HG03565 (cell line): Measurements from ENCODE around the gene TXNDC5.
"Not testable (repeated sequence)": the region's sequence is repeated elsewhere in the genome, so short reads cannot be mapped to it uniquely, and the experiment has no call there.

Experiments used
- ATAC-seq: cut with Tn5 transposase; IDR thresholded peaks from one replicate; pipeline ENCODE4 v1.9.1; 2021; ENCODE audit warnings: mild to moderate bottlenecking, moderate library complexity; ENCODE audit not compliant: unreplicated experiment

Gene TXNDC5

DNA sequence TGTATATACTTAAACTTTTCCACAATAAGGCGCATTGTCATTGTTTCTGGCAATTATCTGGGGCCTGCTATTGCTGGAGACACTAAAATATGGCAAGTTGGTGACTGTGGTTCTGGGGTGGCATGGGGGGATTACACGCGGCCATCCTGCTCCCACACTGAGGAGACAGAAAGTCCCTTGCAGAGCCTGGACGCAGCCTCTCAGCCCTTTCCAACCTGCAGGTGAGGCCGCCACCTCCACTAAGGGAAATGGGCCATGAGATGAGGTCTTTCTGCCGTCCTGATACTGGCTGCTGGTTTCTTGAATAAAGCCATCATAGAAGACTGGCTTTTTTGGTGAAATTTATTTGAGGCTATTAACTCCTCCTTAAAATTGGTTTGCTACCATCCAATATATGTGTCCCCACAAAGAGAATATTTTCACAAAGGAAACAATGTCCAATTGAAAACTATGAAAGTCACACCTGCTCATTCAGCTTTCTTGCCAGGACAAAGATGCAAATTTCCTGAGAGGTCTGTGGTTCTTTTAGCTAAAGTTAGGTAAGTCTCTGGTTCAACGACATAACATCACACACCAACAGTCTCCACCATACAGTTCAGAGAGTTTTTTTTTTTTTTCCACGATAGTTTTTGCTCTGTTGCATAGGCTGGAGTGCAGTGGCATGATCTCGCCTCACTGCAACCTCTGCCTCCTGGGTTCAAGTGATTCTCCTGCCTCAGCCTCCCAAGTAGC lies 13.0 kb downstream of the TXNDC5 start:
- ATAC-seq = peak; percentile 77

DNA sequence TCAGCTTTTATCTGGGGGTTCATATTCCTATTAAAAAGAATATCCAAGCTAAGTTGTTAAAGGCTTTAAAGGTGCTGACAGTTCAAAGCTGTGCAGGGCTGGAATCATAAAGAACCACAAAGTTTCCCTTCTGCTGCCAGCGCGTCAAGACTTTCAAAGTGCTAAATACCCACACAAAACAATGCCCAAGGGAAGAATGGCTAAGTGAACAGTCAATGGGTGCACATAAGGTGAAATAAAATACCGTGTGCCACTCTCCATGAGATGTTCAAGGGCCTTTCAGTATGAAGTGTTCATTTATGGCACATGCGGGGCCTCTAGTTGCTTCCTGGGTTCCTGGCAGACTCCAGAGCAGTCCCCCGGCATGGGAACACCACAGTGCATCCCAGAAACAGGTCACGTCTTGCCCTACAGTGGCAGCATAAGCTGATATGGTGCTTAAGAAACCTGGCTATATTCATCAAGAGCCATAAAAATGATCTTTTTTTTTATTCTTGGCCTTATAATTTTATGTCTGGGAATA lies 14.1 kb downstream of the TXNDC5 start:
- no peak for ATAC-seq

DNA sequence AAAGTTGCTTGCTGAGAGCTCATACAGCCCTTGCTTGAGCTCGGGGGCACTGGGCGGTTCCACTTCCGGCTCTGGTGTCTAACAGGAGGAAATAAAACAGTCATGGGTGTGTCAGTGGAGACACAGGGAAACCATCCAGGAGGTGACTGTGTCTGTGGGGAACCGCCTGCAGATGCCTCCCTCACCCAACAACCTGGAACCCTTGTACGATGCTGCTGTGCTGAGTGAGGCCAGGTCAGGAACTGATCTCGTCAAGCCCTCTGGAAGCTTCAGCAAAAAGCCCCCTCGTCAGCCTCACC lies 15.5 kb downstream of the TXNDC5 start:
- no peak for ATAC-seq

DNA sequence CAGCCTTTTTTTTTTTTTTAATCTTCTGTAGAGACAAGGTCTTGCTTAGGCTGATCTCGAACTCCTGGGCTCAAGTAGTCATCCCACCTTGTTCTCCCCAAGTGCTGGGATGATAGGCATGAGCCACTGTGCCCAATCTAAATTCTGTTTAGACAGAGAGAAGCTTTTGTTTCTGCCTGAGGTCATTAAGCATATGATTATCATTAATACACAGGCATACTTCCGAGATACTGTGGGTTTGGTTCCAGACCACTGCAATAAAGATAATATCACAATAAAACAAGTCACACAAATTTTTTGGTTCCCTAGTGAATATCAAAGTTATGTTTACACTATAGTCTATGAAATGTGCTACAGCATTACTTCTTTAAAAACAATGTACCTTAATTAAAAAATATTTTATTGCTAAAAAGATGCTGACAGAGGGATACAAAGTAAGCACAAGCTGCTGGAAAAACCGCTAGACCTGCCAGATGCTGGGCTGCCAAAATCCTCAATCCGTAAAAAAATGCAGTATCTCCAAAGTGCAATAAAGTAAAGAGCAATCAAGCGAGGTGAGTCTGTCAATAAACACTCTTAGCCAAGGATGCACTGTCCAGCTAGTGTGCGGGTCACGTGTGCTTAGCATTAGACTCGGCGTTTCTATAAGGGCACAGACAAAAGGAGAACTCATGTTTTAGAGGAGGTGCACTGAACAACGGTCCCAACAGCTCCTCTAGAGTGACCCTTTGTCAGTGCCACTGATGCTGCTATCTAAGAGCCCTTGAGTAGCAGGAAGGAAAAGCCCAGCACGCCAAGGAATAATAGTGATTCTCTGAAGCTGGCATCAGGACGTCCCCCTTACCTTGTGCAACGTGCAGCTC lies 16.1 kb downstream of the TXNDC5 start:
- ATAC-seq = no peak

DNA sequence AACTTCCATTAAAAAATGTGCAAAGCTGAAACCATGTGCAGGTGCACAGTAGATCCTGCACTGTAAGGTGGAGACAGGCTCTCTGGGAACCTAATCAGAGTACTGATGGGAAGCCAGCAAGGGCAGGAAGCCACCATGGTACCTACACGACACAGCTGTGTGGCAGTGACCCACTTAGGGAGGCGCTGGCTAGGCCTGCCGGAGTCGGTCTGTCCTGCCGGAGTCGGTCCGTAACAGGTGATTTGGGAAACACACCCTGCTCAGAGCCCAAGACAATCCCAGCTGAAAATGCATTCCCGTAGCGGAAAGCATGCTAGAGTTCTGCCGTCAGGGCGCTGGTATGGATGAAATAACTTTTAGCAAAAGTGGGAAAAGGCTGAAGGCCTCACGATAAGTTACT lies 17.2 kb downstream of the TXNDC5 start:
- ATAC-seq = no peak

DNA sequence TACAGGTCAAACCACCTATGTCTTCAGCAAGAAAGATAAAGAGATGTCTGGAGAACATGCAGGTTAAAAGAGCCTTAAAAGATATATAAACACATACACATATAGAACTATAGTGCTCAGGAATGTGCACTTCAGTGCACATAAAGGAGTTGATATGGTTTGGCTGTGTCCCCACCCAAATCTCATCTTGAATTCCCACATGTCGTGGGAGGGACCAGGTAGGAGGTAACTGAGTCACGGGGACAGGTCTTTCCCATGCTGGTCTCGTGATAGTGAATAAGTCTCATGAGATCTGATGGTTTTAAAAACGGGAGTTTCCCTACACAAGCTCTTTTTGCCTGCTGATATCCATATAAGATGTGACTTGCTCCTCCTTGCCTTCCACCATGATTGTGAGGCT lies 18.2 kb downstream of the TXNDC5 start:
- not testable (repeated sequence) for ATAC-seq

DNA sequence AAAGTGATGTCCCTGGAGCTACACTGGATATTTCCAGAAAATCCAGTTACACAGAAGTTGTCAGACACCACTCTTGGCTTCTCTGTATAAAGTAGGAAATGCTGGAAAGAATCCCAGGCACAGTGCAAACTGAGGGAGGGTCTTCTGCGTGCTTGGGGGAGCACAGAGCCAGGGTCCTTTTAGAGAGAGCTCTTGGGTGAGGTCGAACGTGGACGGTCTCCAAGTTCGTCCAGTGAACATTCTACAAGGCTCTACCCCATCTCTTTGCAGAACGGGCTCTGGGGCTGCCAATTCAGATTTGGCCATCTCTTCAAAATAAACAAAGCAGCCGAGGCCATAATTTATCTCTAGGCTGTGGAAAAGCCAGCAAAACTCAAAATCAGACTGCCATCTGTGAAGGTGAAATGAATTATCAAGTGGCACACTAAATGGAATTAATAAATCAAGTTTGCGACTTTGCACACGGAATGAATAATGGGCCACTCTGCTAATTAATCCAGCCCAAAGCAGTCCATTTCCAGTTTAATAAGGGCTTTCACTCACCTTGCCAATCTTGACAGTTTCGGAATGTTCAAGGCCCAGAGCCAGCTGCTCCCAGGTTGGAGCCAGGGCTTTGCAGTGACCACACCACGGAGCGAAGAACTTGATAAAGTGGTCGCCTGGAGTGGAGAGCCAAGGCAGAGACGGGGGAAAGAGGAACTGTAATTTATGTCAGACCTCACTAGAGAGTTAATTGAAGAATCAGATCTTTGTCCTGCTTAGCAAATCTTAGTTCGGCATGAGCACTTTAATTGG lies 19.3 kb downstream of the TXNDC5 start:
- ATAC-seq = no peak

DNA sequence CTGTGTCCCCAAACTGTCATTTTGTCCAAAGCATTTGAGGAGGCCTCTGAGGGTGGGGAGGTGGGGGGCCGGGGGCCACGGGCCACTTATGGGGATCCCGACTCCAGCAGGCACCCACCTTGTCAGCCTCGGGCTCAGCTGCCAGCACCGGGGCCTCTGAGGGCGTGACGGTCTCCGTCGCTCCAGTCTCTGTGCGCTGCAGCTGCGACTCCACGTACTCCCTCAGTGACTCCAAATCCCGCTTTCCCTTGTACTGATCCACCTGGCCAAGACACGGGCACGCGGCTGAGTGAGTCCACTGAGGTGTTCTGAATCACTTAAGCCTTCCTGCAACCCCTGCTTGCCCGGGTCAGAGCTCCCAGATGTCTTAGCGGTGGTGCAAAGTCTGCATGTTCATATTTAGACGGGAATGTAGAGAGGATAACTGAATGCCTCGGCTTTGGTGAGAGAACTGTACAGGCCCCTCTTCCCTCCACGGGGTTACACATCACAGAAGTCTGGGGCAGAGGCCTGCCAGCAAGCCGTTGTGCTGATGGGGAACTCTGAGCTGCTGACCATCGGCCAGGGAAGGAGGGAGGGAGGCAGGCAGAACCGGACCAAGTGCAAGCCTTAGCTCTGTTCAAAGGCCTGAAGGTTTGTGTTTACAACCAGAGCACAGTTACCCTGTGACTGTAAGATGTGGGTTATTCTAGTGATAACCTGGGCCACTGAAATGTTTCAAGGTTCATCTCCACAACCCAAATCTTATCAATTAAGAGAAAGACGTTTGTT lies 21.8 kb downstream of the TXNDC5 start:
- ATAC-seq = no peak

DNA sequence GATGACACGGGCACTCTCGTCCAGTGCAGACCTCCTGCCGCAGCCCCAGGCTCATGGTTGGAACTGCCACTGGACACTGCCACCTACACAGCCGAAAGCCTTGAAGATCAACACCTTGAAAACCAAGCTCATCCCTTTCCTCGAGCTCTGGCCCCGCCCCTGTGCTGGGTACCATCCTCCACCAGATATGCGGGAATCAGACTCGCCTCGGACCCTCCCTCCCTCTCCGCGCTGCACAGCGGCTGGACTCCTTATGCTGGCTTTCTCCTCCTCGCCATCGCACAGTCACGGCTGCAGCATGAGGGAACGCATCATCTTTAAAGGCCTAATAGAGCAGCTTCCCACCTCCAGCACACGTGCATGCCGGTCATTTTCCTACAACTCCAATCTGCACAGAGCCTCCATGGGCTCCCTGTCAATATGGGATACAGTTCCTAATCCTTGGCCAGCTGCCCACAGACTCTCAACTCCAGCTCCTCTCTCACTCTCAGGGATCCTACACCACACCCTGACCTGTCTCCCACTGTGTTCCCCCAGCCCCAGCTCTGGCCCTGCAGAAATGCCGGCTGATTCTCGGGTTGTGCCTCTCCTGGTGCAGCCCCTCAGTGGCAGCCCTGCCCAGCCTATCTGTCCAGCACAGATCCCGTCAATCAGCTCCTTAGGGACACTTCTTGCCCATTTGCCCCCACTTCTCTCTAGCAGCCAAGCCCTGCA lies 23.2 kb downstream of the TXNDC5 start:
- no peak for ATAC-seq

DNA sequence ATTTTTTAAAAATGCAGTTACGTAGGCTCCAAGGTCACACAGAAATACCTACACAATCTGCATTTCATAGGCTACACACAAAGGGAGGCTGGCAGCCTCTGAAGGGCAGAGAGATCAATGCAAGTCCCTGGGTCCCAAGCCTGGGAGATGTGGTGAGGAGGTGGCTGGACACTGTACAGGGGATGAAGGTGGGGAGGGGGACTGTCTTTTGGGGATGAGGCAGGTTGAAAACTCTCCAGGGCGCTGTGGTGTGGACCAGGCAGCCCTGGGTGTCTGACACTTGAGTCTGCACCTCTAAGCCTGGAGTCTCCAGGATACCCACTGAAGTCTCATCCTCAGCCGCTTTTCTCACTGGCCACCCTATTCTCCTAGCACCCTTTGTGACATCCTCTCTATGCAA lies 24.5 kb downstream of the TXNDC5 start:
- ATAC-seq = no peak

DNA sequence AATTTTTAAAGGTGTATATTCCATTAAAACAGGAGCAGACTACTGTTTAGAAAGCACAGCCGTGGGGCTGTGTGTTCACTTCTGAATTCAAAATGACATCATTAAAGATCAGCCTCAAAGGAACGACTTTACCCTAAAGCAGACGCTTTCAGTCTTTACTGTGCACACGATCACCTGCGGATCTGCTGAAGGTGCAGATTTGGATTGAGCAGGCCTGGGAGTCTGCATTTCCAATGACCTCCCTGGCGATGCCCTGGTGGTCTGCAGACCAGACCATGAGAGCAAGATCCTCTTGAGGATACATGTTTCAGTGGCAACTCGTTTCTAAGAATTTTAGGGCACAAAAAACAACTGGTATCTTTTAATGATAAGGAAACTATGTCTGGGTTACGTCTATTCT lies 27.2 kb downstream of the TXNDC5 start:
- no peak for ATAC-seq

DNA sequence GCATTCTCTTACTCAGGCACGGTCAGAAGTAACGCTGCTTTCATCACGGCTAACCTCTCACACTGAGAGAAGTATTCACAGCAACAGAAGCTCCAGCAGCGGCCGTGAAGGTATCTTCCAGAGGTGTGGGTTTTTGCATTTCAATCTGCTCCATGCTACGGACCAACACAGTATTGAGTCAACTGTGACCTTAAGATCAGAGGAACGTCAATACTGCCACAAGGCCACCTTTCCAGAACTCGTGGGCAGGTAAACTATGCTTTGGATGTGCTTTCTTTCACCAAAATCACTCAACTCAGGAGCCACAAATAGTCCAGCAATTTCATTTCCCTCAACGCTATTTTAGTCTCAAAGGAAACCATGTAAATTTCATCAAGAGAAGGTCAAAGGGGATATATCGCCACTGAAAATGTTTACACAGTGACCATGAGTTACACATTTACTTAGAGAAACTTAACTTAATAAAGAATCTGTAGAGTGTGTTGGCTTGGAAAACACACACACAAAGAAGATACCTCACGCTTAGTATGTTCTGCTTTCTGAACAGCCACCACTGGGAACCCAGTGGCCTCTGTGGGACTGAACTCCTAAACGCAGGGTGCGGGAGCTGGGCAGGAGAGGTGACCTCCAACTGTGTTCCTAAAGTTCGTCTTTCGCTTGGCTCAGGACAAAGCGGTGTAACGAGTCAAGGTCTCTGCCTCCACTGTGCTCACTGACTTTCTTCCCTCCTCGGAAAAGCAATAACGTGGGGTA lies 27.9 kb downstream of the TXNDC5 start:
- no peak for ATAC-seq

DNA sequence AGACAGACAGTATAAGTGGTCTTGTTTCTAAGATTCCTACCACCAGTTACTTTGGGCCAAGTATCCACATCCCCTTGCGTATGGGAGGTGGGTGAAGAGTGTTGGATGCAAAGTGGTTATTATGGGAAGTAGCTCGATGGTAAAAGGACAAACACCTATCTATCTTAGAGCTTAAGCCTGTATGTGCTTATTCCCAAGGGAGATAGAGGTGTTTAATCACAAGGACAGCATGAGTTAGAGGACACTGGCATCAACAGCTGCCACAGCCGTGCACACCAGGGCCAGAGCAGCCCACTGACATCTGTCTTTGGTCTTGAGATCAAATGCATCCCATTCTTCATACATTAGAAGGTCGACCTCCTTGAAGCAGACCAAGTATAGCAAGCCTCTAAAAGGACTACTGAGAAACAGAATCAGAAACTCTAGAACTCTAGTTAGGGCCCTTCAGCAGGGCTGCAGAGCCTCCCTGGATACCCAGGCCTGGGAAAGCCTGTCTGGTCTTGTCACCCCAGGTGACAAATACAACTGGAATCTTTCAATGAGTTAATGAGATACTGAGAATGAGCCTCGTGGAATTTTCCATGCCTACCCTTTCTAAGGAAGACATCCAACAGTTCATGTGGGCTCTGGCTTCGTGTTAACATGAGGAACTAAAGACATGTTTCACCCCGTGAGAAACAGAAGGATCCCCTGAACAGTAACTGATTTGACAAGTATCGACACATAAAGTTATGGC lies 28.7 kb downstream of the TXNDC5 start:
- no peak for ATAC-seq

DNA sequence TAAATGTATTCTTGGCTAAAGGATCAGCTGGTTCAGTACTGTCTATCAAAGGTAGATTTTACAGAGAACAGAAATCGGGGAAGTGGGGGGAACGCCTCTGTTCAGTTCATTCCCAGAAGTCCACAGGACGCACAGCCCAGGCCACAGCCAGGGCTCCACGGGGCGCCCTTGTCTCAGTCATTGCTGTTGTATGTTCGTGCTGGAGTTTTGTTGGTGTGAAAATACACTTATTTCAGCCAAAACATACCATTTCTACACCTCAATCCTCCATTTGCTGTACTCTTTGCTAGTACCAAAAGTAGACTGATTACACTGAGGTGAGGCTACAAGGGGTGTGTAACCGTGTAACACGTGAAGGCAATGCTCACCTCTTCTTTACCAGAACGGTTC lies 29.9 kb downstream of the TXNDC5 start:
- ATAC-seq = no peak

DNA sequence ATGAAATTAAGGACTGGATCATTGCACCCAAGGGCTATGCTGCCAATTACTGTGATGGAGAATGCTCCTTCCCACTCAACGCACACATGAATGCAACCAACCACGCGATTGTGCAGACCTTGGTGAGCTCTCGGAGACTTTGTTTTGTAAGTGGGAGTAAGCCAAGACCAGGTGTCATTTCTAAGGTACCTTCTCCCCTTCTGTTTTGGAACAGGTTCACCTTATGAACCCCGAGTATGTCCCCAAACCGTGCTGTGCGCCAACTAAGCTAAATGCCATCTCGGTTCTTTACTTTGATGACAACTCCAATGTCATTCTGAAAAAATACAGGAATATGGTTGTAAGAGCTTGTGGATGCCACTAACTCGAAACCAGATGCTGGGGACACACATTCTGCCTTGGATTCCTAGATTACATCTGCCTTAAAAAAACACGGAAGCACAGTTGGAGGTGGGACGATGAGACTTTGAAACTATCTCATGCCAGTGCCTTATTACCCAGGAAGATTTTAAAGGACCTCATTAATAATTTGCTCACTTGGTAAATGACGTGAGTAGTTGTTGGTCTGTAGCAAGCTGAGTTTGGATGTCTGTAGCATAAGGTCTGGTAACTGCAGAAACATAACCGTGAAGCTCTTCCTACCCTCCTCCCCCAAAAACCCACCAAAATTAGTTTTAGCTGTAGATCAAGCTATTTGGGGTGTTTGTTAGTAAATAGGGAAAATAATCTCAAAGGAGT lies 30.4 kb downstream of the TXNDC5 start:
- ATAC-seq = no peak

DNA sequence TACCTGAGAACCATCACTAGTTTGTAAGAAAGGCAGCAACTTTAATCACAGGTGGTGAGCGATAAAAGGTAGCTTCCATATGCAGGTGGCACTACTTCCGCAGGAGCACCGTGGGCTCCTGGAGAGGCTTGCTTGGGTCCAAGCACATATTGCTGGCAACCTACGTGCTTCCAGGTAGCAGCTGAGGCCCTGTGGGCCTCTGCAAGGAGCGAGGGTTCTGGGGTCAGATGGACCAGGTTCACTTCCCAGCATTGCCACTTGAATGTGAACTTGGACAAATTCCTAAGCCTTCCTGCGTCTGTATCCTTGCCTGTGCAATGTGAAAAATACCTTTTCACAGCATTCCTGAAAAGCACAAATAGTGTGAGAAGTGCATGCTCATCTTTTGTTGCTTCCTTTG lies 31.0 kb downstream of the TXNDC5 start:
- no peak for ATAC-seq

DNA sequence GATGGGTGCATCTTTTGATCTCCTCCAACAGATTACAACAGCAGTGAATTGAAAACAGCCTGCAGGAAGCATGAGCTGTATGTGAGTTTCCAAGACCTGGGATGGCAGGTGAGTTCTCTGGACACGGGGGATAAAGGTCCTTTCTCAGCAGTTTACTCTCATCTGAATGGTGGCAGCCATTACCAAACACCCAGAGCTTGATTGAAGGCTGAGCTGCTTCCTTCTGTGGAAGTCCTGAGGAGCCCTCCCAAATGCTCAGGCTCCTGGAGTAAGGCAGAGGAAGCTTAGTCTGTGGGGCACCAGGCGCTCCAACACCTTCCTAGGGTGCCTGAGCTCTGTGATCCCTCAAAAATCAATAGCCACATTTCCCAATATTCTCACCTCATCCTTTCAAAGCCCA lies 31.5 kb downstream of the TXNDC5 start:
- ATAC-seq = no peak

DNA sequence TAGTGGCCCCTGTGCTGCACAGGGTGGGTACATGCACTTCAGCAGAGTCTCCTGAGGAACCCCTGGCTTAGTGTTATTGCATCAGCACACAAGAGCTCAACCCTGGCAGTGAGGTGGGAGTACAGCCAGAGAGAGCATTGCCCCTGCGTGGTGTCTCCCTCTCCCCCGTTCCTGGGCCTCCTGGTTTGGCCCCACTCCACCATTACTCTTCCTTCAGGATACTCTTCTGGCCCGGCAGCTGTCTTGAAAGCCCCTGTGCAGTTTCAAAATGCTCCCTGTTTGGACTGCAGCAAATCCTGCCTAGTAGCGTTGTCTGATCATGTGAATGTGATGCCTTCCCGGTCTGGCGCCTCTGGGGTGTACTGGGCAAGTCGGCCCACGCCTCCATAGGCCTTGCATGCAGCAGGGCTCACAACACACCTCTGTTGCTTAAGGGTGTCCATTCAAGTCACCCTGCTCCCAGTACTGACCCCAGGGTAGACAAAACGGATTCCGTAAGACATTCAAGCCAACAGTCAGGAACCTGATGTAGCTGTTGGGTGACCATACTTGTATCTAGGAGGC lies 32.1 kb downstream of the TXNDC5 start:
- ATAC-seq = no peak
